HL-60 (cell line): ENCODE measurements around the gene PRRC2B.

Experiments used
- DNase-seq, 2 experiments: peaks; one replicate each; pipeline ENCODE4 v3.0.0-alpha.2; 2010 to 2020; ENCODE audit warnings: low read depth in 1 of 2, low spot score in 1 of 2
- H3K27ac ChIP-seq: fragments of 250-450 bp; sonication (Bioruptor Pico); replicated peaks from 2 replicates; pipeline ENCODE4 v1.5.1; 2020; ENCODE audit warnings: mild to moderate bottlenecking, moderate library complexity
- H3K27me3 ChIP-seq: fragments of 250-450 bp; sonication (Bioruptor Pico); 2 replicates; pipeline ENCODE4 v1.5.1; 2021; ENCODE audit warnings: mild to moderate bottlenecking, moderate library complexity; ENCODE audit not compliant: insufficient read depth, poor library complexity, severe bottlenecking
- H3K4me3 ChIP-seq: replicated peaks from 2 replicates; pipeline ENCODE4 v1.5.1; 2011; ENCODE audit warnings: mild to moderate bottlenecking, control low read depth, low read length; ENCODE audit not compliant: insufficient read depth
- GABPA ChIP-seq: IDR thresholded peaks from 2 replicates; pipeline ENCODE4 v1.6.1; 2012; ENCODE audit warnings: low read depth
- POLR2AphosphoS5 ChIP-seq: IDR thresholded peaks from 2 replicates; pipeline ENCODE4 v1.6.1; 2012; ENCODE audit warnings: low read depth
- REST ChIP-seq: IDR thresholded peaks from 2 replicates; pipeline ENCODE4 v1.6.1; 2012; ENCODE audit warnings: low read depth; ENCODE audit not compliant: insufficient replicate concordance
- SPI1 ChIP-seq: IDR thresholded peaks from 2 replicates; pipeline ENCODE4 v1.6.1; 2012; ENCODE audit warnings: low read depth, mild to moderate bottlenecking, borderline replicate concordance
- TF ChIP-seq, protein P1 (sequence below): IDR thresholded peaks from one replicate; pipeline ENCODE4 v1.5.1; 2011; ENCODE audit warnings: low read length, control low read depth, inconsistent platforms; ENCODE audit not compliant: insufficient read depth

Gene PRRC2B

DNA sequence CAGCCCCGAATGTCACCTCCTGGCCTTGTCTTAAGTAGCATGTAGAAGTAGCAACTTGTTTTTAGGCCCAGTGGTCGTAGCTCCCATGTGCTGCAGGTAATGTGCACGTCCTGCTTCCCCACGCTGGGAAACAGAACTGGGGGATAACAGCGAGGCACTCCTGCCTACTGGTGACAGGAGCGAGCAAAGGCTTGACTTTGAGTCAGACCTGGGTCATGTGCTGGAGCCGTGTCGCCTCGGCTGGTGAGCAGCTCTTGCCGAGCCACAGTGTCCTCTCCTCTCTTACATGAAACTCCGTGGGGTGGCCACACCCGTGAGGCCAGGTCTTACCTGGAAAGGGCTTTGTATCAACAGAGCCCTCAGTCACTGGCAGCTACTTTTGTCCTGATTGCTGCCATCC, 91.3 kb downstream of the PRRC2B start:
- TF ChIP-seq GABPA (no peak), REST (no peak), POLR2AphosphoS5 (no peak), SPI1 (no peak)
- TF ChIP-seq, protein P1, sequence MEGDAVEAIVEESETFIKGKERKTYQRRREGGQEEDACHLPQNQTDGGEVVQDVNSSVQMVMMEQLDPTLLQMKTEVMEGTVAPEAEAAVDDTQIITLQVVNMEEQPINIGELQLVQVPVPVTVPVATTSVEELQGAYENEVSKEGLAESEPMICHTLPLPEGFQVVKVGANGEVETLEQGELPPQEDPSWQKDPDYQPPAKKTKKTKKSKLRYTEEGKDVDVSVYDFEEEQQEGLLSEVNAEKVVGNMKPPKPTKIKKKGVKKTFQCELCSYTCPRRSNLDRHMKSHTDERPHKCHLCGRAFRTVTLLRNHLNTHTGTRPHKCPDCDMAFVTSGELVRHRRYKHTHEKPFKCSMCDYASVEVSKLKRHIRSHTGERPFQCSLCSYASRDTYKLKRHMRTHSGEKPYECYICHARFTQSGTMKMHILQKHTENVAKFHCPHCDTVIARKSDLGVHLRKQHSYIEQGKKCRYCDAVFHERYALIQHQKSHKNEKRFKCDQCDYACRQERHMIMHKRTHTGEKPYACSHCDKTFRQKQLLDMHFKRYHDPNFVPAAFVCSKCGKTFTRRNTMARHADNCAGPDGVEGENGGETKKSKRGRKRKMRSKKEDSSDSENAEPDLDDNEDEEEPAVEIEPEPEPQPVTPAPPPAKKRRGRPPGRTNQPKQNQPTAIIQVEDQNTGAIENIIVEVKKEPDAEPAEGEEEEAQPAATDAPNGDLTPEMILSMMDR = no peak

DNA sequence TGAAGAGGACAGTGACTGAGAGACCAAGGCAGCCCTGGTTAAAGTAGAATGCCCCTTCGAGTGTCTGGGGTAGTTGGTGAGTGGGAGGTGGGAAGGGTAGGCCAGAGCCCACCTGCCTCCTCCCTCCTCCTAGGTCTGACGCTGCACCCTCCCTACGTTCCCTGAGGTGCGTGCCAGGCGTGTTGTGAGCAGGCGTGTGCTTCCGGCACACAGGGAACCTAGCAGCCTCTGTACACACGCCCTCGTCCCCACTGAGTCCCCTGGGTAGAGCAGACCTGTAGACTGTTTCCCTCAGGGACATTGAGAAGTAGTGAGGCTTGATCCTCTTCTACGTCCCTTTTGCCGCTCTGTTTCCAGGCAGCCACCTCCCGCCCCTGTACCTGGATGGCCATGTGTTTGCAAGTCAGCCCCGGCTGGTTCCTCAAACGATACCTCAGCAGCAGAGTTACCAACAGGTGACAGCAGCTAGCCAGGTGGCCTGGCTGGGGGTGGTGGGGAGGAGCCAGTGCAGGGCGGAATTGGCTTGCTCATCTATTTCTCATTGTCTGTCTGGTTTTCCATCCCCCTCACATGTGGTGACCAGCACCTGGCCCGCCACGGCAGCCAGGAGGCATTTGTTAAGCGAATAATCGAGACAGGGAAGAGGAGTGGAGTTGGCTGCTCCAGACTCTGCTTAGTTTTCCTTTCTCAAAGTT, 92.0 kb downstream of the PRRC2B start:
- Histone ChIP-seq H3K27me3 (no peaks in the 10 kb centered on the region), H3K27ac (no peak overlapping the region), H3K4me3 (no peak overlapping the region)
- TF ChIP-seq GABPA = no peak
- TF ChIP-seq, protein P1 = no peak
- no peak for TF ChIP-seq REST
- no peak for TF ChIP-seq POLR2AphosphoS5
- no peak for TF ChIP-seq SPI1
- DNase-seq = no peak

More for the DNA sequence above, 91.3 kb downstream of the PRRC2B start:
- Histone ChIP-seq H3K4me3 (no peak overlapping the region), H3K27ac (no peak overlapping the region), H3K27me3 (no peaks in the 10 kb centered on the region)
- no peak for DNase-seq

DNA sequence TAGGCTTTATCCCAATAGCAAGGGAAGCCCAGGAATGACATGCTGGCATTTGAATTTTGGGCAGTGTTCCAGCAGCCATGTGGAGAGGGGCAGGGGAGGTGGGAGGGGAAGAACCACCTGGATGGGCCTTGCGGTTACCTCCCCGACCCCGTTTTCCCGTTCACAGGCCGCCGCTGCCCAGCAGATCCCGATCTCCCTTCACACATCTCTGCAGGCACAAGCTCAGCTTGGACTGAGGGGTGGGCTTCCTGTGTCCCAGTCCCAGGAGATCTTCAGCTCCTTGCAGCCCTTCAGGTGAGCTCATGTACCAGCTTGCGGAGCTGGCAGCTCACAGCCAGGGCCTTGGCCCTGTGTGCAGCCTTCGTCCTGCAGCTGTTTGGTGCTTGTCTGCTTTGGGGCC, 93.1 kb downstream of the PRRC2B start:
- Histone ChIP-seq H3K27ac (no peak overlapping the region), H3K27me3 (no peaks in the 10 kb centered on the region), H3K4me3 (no peak overlapping the region)
- DNase-seq = no peak
- no peak for TF ChIP-seq SPI1
- TF ChIP-seq, protein P1 = no peak
- TF ChIP-seq GABPA = no peak
- TF ChIP-seq POLR2AphosphoS5 = no peak
- TF ChIP-seq REST = no peak
